Kidney capillary endothelial cell (primary cell): ENCODE measurements around the gene ZNF618.
A peak's percentile ranks its signal among the peaks of the same experiment; 100 is the strongest.

ENCODE experiments used
- DNase-seq: peaks from one replicate; pipeline ENCODE4 v3.0.0-alpha.2; 2018; ENCODE audit warnings: low spot score

Gene ZNF618, protein sequence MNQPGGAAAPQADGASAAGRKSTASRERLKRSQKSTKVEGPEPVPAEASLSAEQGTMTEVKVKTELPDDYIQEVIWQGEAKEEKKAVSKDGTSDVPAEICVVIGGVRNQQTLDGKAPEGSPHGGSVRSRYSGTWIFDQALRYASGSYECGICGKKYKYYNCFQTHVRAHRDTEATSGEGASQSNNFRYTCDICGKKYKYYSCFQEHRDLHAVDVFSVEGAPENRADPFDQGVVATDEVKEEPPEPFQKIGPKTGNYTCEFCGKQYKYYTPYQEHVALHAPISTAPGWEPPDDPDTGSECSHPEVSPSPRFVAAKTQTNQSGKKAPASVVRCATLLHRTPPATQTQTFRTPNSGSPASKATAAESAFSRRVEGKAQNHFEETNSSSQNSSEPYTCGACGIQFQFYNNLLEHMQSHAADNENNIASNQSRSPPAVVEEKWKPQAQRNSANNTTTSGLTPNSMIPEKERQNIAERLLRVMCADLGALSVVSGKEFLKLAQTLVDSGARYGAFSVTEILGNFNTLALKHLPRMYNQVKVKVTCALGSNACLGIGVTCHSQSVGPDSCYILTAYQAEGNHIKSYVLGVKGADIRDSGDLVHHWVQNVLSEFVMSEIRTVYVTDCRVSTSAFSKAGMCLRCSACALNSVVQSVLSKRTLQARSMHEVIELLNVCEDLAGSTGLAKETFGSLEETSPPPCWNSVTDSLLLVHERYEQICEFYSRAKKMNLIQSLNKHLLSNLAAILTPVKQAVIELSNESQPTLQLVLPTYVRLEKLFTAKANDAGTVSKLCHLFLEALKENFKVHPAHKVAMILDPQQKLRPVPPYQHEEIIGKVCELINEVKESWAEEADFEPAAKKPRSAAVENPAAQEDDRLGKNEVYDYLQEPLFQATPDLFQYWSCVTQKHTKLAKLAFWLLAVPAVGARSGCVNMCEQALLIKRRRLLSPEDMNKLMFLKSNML

DNA sequence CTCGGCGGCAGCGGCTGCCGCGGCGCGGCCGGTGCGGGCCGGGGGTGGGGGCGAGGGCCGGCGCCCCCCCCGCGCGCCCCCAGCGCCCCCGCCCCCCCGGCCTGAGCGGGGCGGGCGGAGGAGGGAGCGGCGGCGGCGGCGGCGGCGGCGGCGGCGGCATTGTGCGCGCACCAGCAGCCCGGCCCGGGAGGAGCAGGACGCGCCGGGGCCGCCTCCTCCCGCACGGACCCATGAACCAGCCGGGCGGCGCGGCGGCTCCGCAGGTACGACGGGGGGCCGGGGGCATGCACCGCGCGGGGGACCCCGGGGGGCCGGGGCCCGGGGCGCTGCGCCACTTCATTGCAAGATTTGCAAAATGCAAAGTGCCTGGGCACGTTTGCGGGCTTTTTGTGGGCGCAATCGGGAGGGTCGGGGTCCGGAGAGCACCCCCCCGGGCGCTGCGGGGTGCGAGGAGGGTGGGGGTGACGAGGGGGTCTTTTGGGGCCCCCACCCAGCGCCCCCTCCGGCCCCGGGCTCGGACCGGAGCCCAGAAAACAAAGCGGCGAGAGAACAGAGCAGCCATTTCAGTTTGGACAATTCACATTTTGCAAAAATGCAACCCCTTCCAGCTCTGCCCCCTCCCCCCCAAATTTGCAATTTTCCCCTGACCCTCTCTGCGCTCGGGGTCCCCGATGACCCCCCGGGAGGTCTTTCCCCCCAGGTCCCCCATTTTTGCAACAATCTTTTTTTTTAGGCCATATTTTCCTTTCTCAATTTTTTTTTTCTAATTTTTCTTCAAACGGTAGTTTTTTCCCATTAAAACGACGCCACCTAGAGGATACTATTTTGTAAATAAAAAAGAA is at the start of gene ZNF618:
Gene ZNF618 (plus strand): TSS at position 159 of the 842 bp plus-strand sequence. CDS start 72 bp downstream, at position 231.
- DNase-seq = peak; percentile 51

DNA sequence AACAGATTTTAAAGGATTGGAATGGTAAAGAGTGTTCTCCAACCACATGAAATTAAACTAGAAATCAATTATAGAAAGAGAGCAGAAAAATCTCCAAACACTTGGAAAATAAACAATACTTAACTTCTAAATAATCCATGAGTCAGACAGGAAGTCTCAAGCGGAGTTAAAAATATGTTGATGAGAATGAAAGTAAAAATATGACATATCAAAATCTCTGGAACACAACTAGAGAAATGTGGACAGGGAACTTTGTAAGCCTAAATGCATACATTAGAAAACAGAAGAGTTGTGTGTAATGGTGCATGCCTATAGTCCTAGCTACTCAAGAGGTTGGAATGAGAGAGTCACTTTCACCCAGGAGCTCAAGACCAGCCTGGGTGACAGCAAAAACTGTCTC is 47.9 kb upstream of the ZNF618 start:
- DNase-seq = peak; percentile 31

DNA sequence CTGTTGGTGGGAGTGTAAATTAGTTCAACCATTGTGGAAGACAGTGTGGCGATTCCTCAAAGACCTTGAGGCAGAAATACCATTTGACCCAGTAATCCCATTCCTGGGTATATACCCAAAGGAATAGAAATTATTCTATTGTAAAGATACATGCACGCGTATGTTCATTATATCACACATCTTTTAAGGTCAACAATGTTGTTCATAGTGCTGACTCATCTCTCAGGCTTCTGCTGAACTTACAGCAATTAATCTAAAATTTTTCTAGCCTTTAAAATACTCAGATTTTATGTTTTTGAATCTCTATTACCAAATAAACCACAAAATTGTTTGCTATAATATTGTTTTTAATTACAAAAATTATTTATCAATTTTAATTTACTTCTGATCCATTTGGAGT is 38.8 kb upstream of the ZNF618 start:
- DNase-seq = no peak

DNA sequence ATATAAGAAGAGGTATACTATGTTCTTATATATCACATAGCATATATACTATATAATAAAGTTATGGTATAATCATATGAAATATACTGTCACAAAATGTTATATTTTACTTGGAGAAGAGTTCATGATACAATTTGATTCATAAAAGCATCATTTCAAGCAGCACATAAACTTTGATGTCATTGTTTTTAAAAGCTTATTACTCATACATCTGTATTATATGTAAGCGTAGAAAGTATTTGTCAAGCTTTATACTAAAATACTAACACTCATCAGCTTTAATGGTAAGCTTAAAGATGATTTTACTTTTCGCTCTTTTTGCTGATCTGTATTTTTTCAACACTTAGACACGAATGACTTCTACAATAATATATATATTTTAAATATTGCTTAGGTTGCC is 34.0 kb upstream of the ZNF618 start:
- DNase-seq = no peak

DNA sequence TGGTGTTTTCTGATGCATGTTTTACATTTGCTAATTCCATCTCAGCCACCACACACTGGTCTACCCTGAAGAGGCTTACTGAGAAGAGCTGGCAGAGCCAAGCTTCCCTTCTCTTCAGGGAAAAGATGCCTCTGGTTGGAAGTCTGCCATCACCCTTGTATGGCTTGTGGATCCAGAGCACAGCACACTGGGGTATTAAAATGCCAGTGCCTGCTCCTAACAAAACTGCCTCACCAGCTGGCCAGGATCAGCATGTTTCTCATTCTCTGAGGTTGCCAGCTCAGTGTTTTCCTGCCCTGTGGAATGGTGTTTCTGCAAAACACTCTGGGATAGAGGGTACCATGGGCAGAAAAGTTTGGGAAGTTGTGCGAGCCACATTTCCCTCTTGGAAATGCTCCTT is 31.6 kb upstream of the ZNF618 start:
- DNase-seq = no peak

DNA sequence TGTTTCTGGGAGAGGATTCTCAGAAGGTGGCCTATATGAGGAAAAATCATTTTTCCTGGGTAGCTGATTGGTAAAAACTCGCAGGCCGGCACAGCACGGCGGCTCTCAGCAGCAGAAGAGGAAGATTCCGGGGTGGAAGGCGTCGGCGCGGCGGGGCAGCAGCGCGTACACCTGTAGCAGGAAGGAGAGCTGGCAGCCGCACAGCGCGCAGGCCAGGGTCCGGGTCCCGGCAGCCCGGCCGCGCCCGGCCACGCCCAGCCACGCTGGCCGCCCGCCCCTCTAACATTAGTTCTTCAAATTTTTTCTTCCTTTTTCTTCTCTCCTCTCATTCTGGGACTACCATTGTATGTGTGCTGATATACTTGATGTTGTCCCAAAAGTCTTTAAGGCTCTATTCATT is 24.8 kb upstream of the ZNF618 start:
- DNase-seq = no peak

DNA sequence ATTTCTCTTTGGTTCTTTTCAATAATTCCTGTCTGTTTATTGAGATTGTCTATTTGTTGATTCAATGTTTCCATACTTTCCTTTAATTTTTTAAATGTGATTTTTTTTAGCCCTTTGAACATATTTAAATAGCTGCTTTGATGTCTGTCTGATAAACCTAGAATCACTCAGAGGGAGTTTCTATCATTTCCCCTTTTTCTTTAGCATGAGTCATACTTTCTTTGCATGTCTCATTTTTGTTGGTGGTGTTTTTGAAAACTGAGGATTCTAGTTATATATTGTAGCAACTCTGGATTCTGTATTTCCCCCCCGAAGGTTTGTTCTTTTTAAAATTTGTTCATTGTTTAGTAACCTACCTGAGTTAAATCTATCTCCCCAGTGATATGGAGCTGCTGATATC is 24.2 kb upstream of the ZNF618 start:
- DNase-seq = no peak

DNA sequence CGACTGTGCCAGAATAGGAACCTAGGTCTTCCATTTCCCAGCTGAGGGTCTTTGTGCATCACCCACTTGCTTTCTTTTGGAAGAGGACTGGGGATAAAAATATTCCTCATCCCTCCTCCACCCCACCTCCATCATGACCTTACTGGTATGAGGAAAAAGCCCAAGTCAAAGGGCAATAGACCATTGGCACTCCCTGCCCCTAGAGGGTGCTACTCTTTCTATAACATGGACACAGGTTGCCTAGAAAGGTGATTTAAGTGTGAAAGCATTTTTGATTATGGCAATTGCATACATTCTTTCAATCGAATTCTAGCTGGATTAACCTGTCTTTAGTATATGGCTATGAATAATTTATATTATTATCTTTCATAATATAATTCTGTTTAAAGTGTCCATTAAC is 22.8 kb upstream of the ZNF618 start:
- no peak for DNase-seq

DNA sequence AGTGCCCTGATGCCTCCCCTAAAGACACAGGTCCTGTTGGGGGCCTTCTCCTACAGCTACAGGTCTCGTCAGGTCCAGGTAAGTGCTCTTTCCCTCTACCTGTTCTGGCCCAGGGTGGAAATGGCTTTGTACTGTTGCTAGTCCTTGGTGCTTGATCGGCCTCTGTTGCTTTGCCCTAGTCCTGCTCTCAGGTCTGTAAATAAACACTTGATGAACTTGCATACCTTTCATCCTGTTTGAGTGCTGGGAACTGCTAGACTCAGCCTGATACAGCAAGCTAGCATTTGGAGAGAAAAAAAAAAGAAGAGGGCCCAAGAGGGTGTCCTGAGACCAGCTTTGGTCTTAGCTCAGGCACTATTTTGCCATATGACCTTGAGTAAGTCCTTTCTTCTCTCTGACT is 21.8 kb upstream of the ZNF618 start:
- DNase-seq = no peak

DNA sequence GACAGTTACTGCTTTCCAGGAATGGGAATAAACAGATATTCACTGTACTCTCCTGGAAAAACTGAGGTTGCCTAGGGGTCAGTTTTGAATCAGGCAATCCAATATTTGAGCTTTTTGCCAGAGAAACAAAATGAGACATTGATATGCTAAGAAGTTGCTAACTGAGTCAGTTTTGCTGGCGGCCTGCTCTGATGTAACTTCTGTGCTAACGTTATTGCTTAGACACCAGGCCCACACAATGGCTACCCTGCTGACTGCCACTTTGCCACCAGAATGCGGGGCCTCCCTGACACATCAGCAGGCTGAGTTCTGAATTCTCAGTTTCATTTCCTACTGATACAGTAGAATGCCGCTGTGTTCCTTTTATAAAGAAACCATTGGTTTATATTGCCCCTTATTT is 18.2 kb upstream of the ZNF618 start:
- DNase-seq = no peak

DNA sequence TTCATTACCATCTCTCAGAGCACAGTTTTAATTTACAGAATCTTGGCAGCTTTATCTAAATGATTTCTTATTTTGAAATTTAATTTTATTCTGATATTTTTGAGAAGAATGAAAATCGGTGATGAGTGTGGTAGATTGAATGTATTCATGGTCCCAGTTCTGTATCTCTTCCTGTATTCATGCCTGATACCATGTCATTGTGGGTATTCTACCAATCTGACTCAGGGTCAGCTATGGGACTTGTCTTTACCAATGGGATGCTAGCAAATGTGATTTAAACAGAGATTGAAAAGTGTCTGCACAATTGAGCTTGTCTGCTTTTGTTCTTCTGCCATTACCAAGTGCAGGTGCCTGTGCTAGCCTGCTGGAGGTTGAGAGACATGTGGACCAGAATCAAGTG is 17.8 kb upstream of the ZNF618 start:
- no peak for DNase-seq

DNA sequence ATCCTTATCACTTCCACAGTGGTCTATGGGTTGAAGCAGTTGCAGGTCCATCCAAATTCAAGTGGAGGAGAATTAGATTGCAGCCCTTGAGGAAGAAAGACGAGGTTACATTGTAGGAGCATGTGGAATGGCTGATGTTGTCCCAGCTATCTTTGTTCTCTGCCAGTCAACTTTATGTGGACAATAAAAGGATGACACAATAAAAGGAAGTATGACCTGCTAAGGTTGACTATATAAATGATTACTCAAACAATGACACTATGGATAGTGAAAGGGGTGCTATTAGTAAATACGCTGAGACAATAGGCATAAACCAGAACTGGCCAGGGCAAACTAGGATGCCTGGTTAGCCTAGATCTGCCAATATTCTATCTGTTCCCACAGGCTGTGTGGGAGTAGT is 12.8 kb upstream of the ZNF618 start:
- DNase-seq = no peak

DNA sequence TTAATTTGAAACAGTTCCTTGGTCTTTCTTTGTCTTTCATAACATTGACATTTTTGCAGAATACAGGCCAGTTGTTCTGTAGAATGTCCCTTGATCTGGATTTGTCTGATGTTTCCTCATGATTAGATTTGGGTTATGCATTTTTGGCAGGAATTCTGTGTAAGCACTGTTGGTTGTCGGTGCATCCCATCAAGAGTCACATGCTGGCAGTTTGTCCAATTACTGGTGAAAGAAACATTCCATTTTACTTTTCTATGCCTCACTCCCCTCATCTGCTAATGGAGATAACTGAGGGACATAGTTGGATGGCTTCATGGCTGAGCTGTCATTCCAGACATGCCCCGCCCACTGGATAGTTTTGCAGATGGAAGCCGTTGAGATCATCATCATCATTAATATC is 7.6 kb upstream of the ZNF618 start:
- no peak for DNase-seq

DNA sequence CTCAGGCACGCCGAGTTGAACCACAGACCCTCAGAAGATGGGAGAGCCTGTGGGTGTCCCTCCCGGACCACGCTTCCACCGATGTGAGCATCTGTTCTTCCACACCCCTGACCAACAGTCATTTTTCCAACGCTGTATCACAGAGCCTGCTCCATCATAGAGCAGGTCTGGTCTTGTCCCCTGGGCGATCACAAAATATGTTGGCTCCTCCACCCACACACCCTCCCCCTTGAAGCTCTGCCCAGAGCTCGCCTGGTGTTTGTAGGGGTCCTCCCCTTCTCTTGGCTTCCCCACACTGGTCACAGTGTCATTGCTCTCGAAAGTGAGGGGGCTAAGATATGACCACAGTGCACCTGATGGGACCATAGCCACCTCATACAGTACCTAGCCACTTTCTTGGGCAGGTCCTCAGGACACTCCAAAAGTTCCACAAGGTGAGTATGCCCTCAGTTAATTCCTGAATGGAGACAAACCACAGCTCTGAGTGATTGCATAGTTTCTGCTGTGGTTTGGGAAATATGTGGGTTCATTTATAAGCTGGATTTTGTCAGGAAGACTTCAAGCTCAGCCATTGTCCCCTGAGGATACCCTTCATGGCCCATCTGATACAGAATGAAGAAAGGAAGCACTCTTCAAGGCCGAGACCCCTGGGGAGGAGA is 3.5 kb upstream of the ZNF618 start:
- DNase-seq = no peak

DNA sequence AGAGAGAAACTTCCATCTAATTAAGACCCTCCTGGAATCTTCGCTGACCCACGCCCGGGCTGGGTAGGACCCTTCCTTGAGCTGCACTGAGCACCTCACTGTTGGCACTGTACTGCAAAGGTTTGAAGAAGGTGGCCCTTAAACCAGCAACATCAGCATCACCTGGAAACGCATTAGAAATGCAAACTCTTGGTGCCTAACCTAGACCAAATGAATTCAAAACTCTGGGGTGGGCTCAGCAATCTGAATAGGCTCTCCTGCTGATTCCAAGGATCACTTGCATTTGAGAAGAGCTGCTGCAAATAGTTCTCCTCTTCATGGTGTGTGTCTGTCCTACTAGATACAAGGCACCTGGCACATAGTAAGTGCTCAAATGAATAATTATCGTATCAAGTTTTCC is 2.7 kb upstream of the ZNF618 start:
- DNase-seq = no peak

DNA sequence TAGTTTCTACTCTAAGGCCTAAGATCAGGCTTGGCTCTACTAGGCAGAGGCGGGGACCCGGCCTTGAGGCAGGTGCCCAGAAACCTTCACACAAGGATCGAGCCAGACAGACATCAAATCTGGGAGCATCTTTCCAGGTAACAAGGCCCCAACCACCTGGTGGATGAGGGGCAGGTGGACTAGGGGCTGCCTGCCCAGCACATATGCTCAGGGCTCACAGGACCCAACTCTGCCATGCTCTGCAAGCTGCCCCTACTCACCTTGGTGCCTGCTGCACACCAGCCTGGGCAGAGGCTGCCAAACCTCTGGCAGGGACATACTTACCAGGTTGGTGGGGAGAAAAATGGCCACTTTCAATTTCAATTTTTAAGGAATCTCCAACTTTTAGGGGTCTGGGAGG is 2.2 kb upstream of the ZNF618 start:
- no peak for DNase-seq

DNA sequence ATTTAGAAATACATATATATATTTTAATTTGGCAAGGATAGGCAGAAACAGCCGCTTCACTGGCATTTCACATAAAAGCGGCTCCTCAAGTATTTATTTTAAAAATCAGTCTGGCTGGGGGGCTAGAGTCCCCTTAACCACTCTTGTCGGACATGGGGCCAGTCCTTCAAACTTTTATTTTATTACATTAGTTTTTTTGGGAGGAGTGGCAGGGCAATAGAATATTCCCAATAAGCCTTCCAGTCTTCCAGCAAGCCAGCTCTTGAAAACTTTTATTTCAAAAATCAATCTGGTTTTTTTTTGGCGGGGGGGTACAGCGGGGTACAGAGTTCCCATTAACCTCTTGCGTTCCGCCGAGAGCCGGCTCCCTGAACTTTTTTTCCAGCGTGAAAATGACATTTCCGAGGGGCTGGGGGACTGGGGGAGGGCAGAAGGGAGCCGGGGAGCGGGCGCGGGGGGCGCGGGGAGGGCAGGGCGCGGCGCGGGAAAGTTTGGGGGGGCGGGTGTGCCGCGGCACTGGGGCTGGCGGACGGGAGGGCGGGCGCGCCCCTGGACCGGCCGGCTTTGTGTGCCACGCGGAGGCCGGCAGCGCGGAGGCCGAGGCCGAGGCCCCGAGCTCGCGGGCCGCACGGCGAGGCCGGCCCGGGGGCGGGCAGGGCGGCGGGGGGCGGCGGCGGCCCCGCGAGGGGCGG is 504 bp upstream of the ZNF618 start:
- DNase-seq = no peak

DNA sequence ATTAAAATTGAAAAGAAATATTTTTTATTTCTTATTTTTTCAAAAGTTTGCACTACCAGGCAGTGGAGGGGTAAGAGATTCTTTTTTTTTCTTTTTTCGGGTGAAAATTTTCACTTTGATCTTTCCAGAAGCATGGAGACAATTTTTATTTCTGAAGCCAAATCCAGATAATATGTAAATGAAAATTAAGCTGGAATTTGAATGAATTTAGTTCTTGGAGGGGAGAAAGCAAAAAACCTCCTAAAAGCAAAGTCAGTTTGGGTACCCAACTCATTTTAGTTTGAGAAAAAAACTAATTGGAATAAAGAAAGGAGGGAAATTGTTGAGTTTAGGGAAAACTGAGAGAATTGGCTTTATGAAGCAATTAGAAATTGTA is 872 bp downstream of the ZNF618 start:
- no peak for DNase-seq

DNA sequence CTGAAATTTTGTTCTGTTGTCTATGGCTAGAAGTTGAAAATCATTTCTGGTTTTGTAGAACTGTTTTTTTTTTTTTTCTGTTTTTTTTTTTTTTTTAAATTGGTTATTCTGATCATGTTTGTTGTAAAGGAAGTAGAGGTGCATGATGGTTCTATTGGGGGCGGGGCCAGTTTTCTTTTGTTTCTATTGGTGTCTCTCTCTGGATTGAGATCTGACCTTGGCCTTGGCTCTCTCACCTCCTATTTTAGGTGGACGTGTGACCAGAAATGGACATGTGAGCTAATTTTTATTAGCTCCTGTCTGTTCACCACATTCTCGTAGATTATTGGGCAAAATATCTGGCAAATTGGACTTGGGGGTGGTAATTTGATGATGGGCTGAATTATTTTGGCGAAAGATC is 3.2 kb downstream of the ZNF618 start:
- DNase-seq = no peak

DNA sequence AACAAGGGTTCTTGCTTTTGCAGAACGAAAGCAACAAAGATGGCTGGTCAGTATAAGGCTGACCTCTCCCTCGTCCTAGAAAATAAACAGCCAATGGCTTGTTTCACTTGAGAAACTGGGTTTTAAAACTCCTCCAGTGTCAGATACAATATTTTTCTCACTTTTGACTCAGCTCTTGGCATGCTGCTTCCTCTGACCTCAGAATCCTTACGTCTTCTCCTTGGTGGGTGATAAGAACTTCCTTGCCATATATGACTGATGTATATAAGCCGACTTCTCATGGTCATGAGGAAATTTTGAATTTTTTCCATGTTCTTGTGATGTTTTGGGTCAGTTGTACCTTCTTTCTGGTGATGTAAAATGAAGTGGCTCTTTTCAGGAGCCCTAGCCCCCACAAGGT is 3.8 kb downstream of the ZNF618 start:
- DNase-seq = peak; percentile 58

DNA sequence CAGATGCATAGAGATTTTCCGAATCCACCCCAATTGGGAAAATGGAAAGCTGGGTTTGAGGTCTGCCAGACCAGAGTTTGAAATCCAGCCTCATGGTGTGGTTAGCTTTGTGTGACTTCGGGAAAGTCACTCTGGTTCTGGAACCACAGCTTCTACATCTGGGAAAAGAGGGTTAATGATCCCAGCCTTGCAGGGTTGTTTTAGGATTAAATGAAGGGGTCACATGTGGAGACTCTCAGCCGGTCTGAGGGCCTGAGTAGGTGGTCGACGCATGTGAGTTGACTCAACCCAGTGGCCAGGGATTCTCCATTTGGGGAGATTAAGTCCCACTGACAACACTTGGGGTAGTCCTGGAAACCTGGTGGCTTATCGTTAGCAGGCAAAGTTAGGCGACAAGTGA is 6.1 kb downstream of the ZNF618 start:
- no peak for DNase-seq
